Transverse colon (tissue), 4 donors: Measurements from ENCODE around the gene ABHD12. TPM values are rescaled to one million over a fixed set of nuclear protein-coding genes. Genes with fewer than 3 reads are reported as not detected.

Source experiments
- DNase-seq: peaks from one replicate; pipeline ENCODE4 v3.0.0-alpha.2; 2019
- H3K27ac ChIP-seq, 4 donors: fragments of 200-600 bp; sonication (generic); 2 replicates each; pipeline ENCODE4 v1.5.1; 2016 to 2018; ENCODE audit warnings: inconsistent platforms in 4 of 4
- H3K27me3 ChIP-seq: fragments of 200-600 bp; sonication (generic); 2 replicates; pipeline ENCODE4 v1.5.1; 2017; ENCODE audit warnings: inconsistent platforms
- H3K36me3 ChIP-seq, 4 donors: fragments of 200-600 bp; sonication (generic); 2 replicates each; pipeline ENCODE4 v1.5.1; 2017 to 2019; ENCODE audit warnings: inconsistent platforms in 4 of 4
- H3K4me1 ChIP-seq, 4 donors: fragments of 200-600 bp; sonication (generic); 2 replicates each; pipeline ENCODE4 v1.5.1; 2017 to 2020; ENCODE audit warnings: inconsistent platforms in 4 of 4
- H3K4me3 ChIP-seq, 4 donors: fragments of 200-600 bp; sonication (generic); 1 replicate in 1 of 4; 2 replicates in 3 of 4; pipeline versions ENCODE4 v1.5.1 to v1.6.1; 2017 to 2019; ENCODE audit warnings: inconsistent platforms in 4 of 4
- H3K9me3 ChIP-seq, 2 donors: fragments of 200-600 bp; sonication (generic); 2 replicates each; pipeline ENCODE4 v1.5.1; 2017 to 2019; ENCODE audit warnings: inconsistent platforms in 2 of 2
- CTCF ChIP-seq, 5 experiments: fragments of 200-600 bp in 3 of 5; fragments of 450-650 bp in 2 of 5; sonication (generic) in 3 of 5; IDR thresholded peaks; 1 replicate in 2 of 5; 2 replicates in 3 of 5; pipeline ENCODE4 v1.5.1; 2016 to 2017; ENCODE audit warnings: antibody characterized with exemption in 5 of 5, inconsistent platforms in 3 of 5, mild to moderate bottlenecking in 2 of 5, moderate library complexity in 1 of 5
- EP300 ChIP-seq: sonication (generic); formaldehyde crosslinking; IDR thresholded peaks from one replicate; pipeline ENCODE4 v1.6.1; 2017; ENCODE audit warnings: antibody characterized with exemption, low read depth
- POLR2A ChIP-seq: fragments of 450-650 bp; IDR thresholded peaks from one replicate; pipeline ENCODE4 v1.6.1; 2016; ENCODE audit warnings: antibody characterized with exemption, mild to moderate bottlenecking, moderate library complexity
- POLR2AphosphoS5 ChIP-seq, 3 donors: sonication (generic); formaldehyde crosslinking; IDR thresholded peaks; one replicate each; pipeline ENCODE4 v1.6.1; 2016; ENCODE audit warnings: antibody characterized with exemption in 3 of 3
- whole genome bisulfite sequencing, 2 donors: methylation state at CpG; one replicate each; pipeline ENCODE4 v1.1.5; 2018; ENCODE audit warnings: low coverage in 1 of 2; 5-methylcytosine and 5-hydroxymethylcytosine counted together
- in situ Hi-C, 4 donors: fragments of 200-750 bp; cut with MboI; loops; one replicate each; pipeline versions ENCODE4 v1.15.0 to v1.15.1; 2017; ENCODE audit warnings: low sequenced_read_pairs in 3 of 4, low pct_ligation_motif_present in 1 of 4, low pct_unique_long_range_greater_than_20kb in 1 of 4
- intact Hi-C: fragments of 100-400 bp; cut with DNase I; formaldehyde crosslinking; loops from one replicate; pipeline ENCODE4 v1.15.1; 2023; ENCODE audit warnings: low total_unique reads
- total RNA-seq, 4 donors: library from RNA; depleted of rRNA; stranded (reverse); fragments of >200 nt; gene quantifications; one replicate each; pipeline ENCODE4 v1.1.0, GENCODE V29; 2016

Gene ABHD12
- total RNA-seq, 4 donors from 2014 or later: 67.3 to 103 (median 73.4) TPM

GRCh38 chr20:25328954-25329498 is 61.6 kb downstream of the ABHD12 start:
- TF ChIP-seq POLR2A (no peak), POLR2AphosphoS5 (IDR thresholded peaks at IDR 0.05) (no peak), CTCF (IDR thresholded peaks at IDR 0.05) (no peak), EP300 (no peak)
- H3K4me1 ChIP-seq: peaks cover 0 to 18% (median under 1%) of the 10 kb centered on the region in 4 donors
- DNase-seq: no peak
- H3K36me3 ChIP-seq: no peaks in the 10 kb centered on the region
- intact Hi-C loops (no loop called here), in situ Hi-C loops (no loop called here)
- H3K9me3 ChIP-seq: no peaks in the 10 kb centered on the region
- 92 to 100% methylated on average over 1 to 10 of the region's 12 CpGs for WGBS, 2 donors
- H3K27ac ChIP-seq: no peak overlapping the region
- H3K4me3 ChIP-seq: no peak overlapping the region
- H3K27me3 ChIP-seq: no peaks in the 10 kb centered on the region

DNA sequence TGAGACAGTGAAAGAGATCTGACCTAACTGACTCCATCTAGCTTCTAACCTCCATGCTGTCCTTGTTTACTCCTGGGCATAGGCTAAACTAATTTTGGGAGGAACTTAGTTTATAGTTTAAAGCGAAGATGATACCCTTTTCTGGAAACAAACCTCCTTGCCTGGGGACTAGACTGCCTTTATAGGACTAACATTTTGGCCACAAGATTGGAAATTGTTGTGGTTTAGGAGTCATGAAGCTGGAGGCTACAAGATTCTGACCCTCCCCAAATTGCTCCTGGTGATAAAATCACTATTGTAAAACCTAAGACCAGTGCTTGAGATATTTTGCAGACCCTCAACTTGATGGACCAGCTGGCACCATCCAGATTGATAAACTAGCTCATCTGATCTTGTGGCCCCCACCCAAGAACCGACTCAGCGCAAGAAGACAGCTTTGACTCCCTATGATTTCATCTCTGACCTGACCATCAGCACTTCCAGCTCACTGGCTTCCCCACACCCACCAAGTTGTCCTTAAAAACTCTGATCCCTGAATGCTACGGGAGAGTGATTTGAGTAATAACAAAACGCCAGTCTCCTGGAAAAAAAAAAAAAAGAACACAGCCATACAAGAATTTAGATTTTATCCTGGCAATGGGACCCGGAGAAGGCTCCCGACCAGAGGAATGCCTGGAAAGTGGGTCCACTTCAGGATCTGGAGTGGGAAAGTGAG is 63.0 kb downstream of the ABHD12 start:
- DNase-seq: no peak
- no peaks in the 10 kb centered on the region for H3K27me3 ChIP-seq
- H3K9me3 ChIP-seq: no peaks in the 10 kb centered on the region
- TF ChIP-seq POLR2AphosphoS5 (IDR thresholded peaks at IDR 0.05): no peak
- TF ChIP-seq CTCF (IDR thresholded peaks at IDR 0.05): no peak
- no peak for TF ChIP-seq EP300
- TF ChIP-seq POLR2A: no peak
- no peaks in the 10 kb centered on the region for H3K36me3 ChIP-seq
- in situ Hi-C loops (no loop called here), intact Hi-C loops (no loop called here)
- no peak overlapping the region for H3K4me3 ChIP-seq
- no peak overlapping the region for H3K27ac ChIP-seq
- 80 to 90% methylated on average over 2 to 7 of the region's 7 CpGs for WGBS, 2 donors
- peaks cover 0 to 29% (median 5%) of the 10 kb centered on the region in 4 donors for H3K4me1 ChIP-seq

GRCh38 chr20:25325997-25326396 is 64.6 kb downstream of the ABHD12 start:
- H3K9me3 ChIP-seq: no peaks in the 10 kb centered on the region
- no peak overlapping the region for H3K4me3 ChIP-seq
- in situ Hi-C loops: no loop called here
- intact Hi-C loops: no loop called here
- H3K27ac ChIP-seq: no peak overlapping the region
- no peaks in the 10 kb centered on the region for H3K27me3 ChIP-seq
- 72 to 80% methylated on average over 1 to 2 of the region's 2 CpGs for WGBS, 2 donors
- H3K4me1 ChIP-seq: peaks cover 0 to 33% (median 5%) of the 10 kb centered on the region in 4 donors
- DNase-seq: no peak
- TF ChIP-seq POLR2A (no peak), CTCF (IDR thresholded peaks at IDR 0.05) (no peak), EP300 (no peak), POLR2AphosphoS5 (IDR thresholded peaks at IDR 0.05) (no peak)
- no peaks in the 10 kb centered on the region for H3K36me3 ChIP-seq

DNA sequence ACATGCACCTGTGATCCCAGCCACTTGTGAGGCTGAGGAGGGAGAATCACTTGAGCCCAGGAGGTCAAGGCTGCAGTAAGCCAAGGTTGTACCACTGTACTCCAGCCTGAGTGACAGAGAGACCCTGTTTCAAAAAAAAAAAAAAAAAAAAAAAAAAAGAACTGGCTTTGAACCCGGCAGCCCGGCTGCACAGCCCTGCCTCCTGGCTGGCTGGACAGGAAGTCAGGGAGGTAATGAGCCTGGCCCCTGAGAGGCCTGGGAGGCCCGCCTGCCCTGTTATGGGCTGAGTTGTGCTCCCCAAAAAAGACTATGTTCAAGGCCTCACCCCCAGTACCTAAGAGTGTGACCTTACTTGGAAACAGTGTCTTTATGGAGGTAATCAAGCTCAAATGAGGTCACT is 65.6 kb downstream of the ABHD12 start:
- WGBS, 2 donors: 81% methylated on average over 3 of the region's 3 CpGs; no CpG with 5 or more reads in 1 of the 2 donors
- TF ChIP-seq POLR2AphosphoS5 (IDR thresholded peaks at IDR 0.05) (no peak), EP300 (no peak), CTCF (IDR thresholded peaks at IDR 0.05) (no peak), POLR2A (no peak)
- Histone ChIP-seq H3K4me3 (no peak overlapping the region), H3K27me3 (no peaks in the 10 kb centered on the region), H3K4me1 (peaks cover 0 to 33% (median 5%) of the 10 kb centered on the region in 4 donors), H3K27ac (peak overlapping the region in 2 of 4 donors; percentile 23 to 26), H3K9me3 (no peaks in the 10 kb centered on the region), H3K36me3 (no peaks in the 10 kb centered on the region)
- in situ Hi-C loops: no loop called here
- no peak for DNase-seq
- intact Hi-C loops: no loop called here
